HepG2 (cell line): Measurements from ENCODE around the gene ENGASE.

Experiments used
- CC2D1A ChIP-seq: sonication (generic); formaldehyde crosslinking; IDR thresholded peaks from 2 replicates; pipeline ENCODE4 v1.8.1; 2023; ENCODE audit warnings: mild to moderate bottlenecking, missing genetic modification reagents
- CHCHD3 ChIP-seq: sonication (generic); formaldehyde crosslinking; IDR thresholded peaks from 2 replicates; pipeline ENCODE4 v1.8.0; 2022; ENCODE audit warnings: mild to moderate bottlenecking, missing genetic modification reagents, moderate library complexity
- EZH2 ChIP-seq: conservative IDR thresholded peaks from 2 replicates; pipeline ENCODE4 v1.6.1; 2012; ENCODE audit warnings: mild to moderate bottlenecking, low read depth, low read length, moderate library complexity
- POLR2A ChIP-seq, 2 experiments: IDR thresholded peaks; 2 replicates each; pipeline ENCODE4 v1.6.1; 2011; ENCODE audit warnings: low read depth in 2 of 2, low read length in 2 of 2, mild to moderate bottlenecking in 1 of 2, moderate library complexity in 1 of 2; ENCODE audit not compliant: insufficient read depth in 1 of 2
- POLR2G ChIP-seq: fragments of 200-400 bp; formaldehyde crosslinking; IDR thresholded peaks from 2 replicates; pipeline ENCODE4 v1.6.1; 2018; ENCODE audit warnings: mild to moderate bottlenecking, low read depth, low read length, moderate library complexity
- RFXANK ChIP-seq: IDR thresholded peaks from 2 replicates; pipeline ENCODE4 v1.6.1; 2016
- SP1 ChIP-seq, 2 experiments: fragments of 450-650 bp in 1 of 2; sonication (generic) in 1 of 2; formaldehyde crosslinking in 1 of 2; IDR thresholded peaks; 2 replicates each; pipeline versions ENCODE4 v1.4.0 to v1.6.1; 2016 to 2020; ENCODE audit warnings: missing genetic modification reagents in 1 of 2
- SP5 ChIP-seq: IDR thresholded peaks from 2 replicates; pipeline ENCODE4 v1.6.1; 2016; ENCODE audit warnings: low read depth, borderline replicate concordance
- TBP ChIP-seq: sonication (generic); formaldehyde crosslinking; IDR thresholded peaks from 2 replicates; pipeline ENCODE4 v1.5.0; 2020; ENCODE audit warnings: missing genetic modification reagents
- ZNF274 ChIP-seq: sonication (generic); formaldehyde crosslinking; IDR thresholded peaks from 2 replicates; pipeline ENCODE4 v1.5.1; 2020; ENCODE audit warnings: mild to moderate bottlenecking, missing genetic modification reagents
- TF ChIP-seq, protein P1 (sequence below): sonication (generic); formaldehyde crosslinking; IDR thresholded peaks from 2 replicates; pipeline ENCODE4 v1.5.0; 2020; ENCODE audit warnings: mild to moderate bottlenecking, missing genetic modification reagents, moderate library complexity

DNA sequence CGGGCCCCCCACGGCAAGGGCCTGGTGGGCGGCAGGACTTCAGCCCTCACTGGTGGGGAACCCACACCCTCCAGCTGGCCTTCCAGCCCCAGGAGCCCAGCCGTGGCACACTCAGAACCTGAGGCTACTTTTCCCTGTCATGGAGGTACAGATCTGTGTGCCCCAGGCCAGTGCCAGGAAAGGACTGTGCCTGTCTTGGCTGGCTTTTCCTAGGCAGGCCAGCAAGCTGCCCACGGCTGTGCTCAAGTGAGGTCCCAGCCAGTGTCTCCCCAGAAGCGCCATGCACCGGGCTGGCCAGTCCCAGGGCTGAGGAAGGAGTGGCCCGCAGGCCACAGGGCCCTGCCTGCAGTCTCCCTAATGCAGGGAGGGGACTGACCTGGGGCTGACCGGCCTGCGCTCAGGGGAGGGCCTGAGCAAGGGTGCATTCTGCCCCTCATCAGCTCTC, 16.6 kb downstream of the ENGASE start:
- TF ChIP-seq SP1 (IDR thresholded peaks at IDR 0.05) (no peak), SP1 (CRISPR knock-in tag; IDR thresholded peaks at IDR 0.05) (no peak), POLR2A (IDR thresholded peaks at IDR 0.05; ENCODE audit: insufficient read depth in 1 of 2, low read depth in 2 of 2, low read length in 2 of 2) (no peak), TBP (CRISPR knock-in tag) (no peak), EZH2 (no peak), CHCHD3 (no peak), ZNF274 (CRISPR knock-in tag) (no peak), RFXANK (CRISPR knock-in tag) (no peak), CC2D1A (CRISPR knock-in tag) (no peak), POLR2G (no peak), SP5 (no peak)
- TF ChIP-seq, protein P1, sequence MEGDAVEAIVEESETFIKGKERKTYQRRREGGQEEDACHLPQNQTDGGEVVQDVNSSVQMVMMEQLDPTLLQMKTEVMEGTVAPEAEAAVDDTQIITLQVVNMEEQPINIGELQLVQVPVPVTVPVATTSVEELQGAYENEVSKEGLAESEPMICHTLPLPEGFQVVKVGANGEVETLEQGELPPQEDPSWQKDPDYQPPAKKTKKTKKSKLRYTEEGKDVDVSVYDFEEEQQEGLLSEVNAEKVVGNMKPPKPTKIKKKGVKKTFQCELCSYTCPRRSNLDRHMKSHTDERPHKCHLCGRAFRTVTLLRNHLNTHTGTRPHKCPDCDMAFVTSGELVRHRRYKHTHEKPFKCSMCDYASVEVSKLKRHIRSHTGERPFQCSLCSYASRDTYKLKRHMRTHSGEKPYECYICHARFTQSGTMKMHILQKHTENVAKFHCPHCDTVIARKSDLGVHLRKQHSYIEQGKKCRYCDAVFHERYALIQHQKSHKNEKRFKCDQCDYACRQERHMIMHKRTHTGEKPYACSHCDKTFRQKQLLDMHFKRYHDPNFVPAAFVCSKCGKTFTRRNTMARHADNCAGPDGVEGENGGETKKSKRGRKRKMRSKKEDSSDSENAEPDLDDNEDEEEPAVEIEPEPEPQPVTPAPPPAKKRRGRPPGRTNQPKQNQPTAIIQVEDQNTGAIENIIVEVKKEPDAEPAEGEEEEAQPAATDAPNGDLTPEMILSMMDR, result no peak
